ENCODE measurements around the gene SORCS3.

GRCh38 chr10:105044902-105045301, 403.8 kb downstream of the SORCS3 start:
- TF ChIP-seq CTCF (IDR thresholded peaks at IDR 0.05; ENCODE audit: insufficient read depth, low read length, poor library complexity, severe bottlenecking), result no peak
- TF ChIP-seq EZH2phosphoT487 (conservative IDR thresholded peaks at IDR 0.05; ENCODE audit: low read length), result no peak
